Mesenchymal stem cell (in vitro differentiated cells and primary cell): Measurements from ENCODE around the gene GSTO2.

Source experiments
- DNase-seq: peaks from one replicate; pipeline ENCODE4 v3.0.0-alpha.2; 2013
- H2AFZ ChIP-seq: one replicate; pipeline ENCODE4 v1.6.1; 2013; ENCODE audit warnings: low read depth, mild to moderate bottlenecking, control low read depth, inconsistent platforms, low read length, moderate library complexity
- H2AK5ac ChIP-seq: 2 replicates; pipeline ENCODE4 v1.6.1; 2013; ENCODE audit warnings: low read length, moderate library complexity, mild to moderate bottlenecking, inconsistent platforms; ENCODE audit not compliant: severe bottlenecking
- H2BK120ac ChIP-seq: one replicate; pipeline ENCODE4 v1.6.1; 2013; ENCODE audit warnings: low read depth, mild to moderate bottlenecking, inconsistent platforms, low read length, moderate library complexity
- H2BK12ac ChIP-seq, 2 experiments: one replicate each; pipeline ENCODE4 v1.6.1; 2013; ENCODE audit warnings: inconsistent platforms in 2 of 2, low read length in 2 of 2, mild to moderate bottlenecking in 2 of 2, moderate library complexity in 2 of 2, control low read depth in 1 of 2
- H2BK15ac ChIP-seq: one replicate; pipeline ENCODE4 v1.6.1; 2013; ENCODE audit warnings: mild to moderate bottlenecking, low read depth, inconsistent platforms; ENCODE audit not compliant: poor library complexity, severe bottlenecking
- H2BK5ac ChIP-seq: 2 replicates; pipeline ENCODE4 v1.6.1; 2013; ENCODE audit warnings: low read depth, mild to moderate bottlenecking, low read length, control low read depth, inconsistent platforms; ENCODE audit not compliant: poor library complexity, severe bottlenecking
- H3K14ac ChIP-seq, 2 experiments: one replicate each; pipeline ENCODE4 v1.6.1; 2013; ENCODE audit warnings: inconsistent platforms in 2 of 2, low read length in 2 of 2, control low read depth in 1 of 2, mild to moderate bottlenecking in 1 of 2, moderate library complexity in 1 of 2
- H3K18ac ChIP-seq, 2 experiments: one replicate each; pipeline ENCODE4 v1.6.1; 2013; ENCODE audit warnings: inconsistent platforms in 2 of 2, low read length in 2 of 2, control low read depth in 1 of 2, low read depth in 1 of 2, mild to moderate bottlenecking in 1 of 2
- H3K23ac ChIP-seq, 2 experiments: one replicate each; pipeline ENCODE4 v1.6.1; 2013; ENCODE audit warnings: inconsistent platforms in 2 of 2, low read length in 2 of 2, mild to moderate bottlenecking in 2 of 2, moderate library complexity in 2 of 2, control low read depth in 1 of 2
- H3K27ac ChIP-seq: 2 replicates; pipeline ENCODE4 v1.5.1; 2013; ENCODE audit warnings: mild to moderate bottlenecking, moderate library complexity, low read length, control low read depth, inconsistent platforms; ENCODE audit not compliant: poor library complexity, severe bottlenecking
- H3K27me3 ChIP-seq, 2 experiments: 2 replicates each; pipeline versions ENCODE4 v1.6.1 to v1.7.0; 2013; ENCODE audit warnings: low read length in 2 of 2, mild to moderate bottlenecking in 2 of 2, moderate library complexity in 2 of 2, control low read depth in 1 of 2, inconsistent platforms in 1 of 2; ENCODE audit not compliant: control insufficient read depth in 1 of 2, insufficient read depth in 1 of 2
- H3K36me3 ChIP-seq, 2 experiments: 2 replicates each; pipeline versions ENCODE4 v1.6.1 to v1.7.0; 2013; ENCODE audit warnings: low read length in 2 of 2, control low read depth in 1 of 2, inconsistent platforms in 1 of 2, low read depth in 1 of 2, mild to moderate bottlenecking in 1 of 2; ENCODE audit not compliant: insufficient read depth in 2 of 2, control insufficient read depth in 1 of 2
- H3K4ac ChIP-seq, 2 experiments: one replicate each; pipeline ENCODE4 v1.6.1; 2013; ENCODE audit warnings: inconsistent platforms in 2 of 2, low read length in 2 of 2, mild to moderate bottlenecking in 2 of 2, moderate library complexity in 2 of 2, control low read depth in 1 of 2, low read depth in 1 of 2
- H3K4me1 ChIP-seq: 2 replicates; pipeline ENCODE4 v1.6.1; 2013; ENCODE audit warnings: low read depth, low read length, control low read depth; ENCODE audit not compliant: control insufficient read depth, insufficient read depth
- H3K4me2 ChIP-seq: 2 replicates; pipeline ENCODE4 v1.6.1; 2013; ENCODE audit warnings: low read length, mild to moderate bottlenecking, inconsistent platforms; ENCODE audit not compliant: poor library complexity, severe bottlenecking
- H3K4me3 ChIP-seq, 2 experiments: 2 replicates each; pipeline versions ENCODE4 v1.5.1 to v1.7.0; 2013; ENCODE audit warnings: low read length in 2 of 2, mild to moderate bottlenecking in 2 of 2, control low read depth in 1 of 2, low read depth in 1 of 2; ENCODE audit not compliant: insufficient read depth in 1 of 2
- H3K79me1 ChIP-seq: replicated peaks from 2 replicates; pipeline ENCODE4 v1.6.1; 2013; ENCODE audit warnings: mild to moderate bottlenecking, control low read depth, low read length, inconsistent platforms; ENCODE audit not compliant: poor library complexity, severe bottlenecking
- H3K9ac ChIP-seq: 2 replicates; pipeline ENCODE4 v1.7.0; 2013; ENCODE audit warnings: mild to moderate bottlenecking, low read length, moderate library complexity
- H3K9me3 ChIP-seq: 2 replicates; pipeline ENCODE4 v1.7.0; 2013; ENCODE audit warnings: mild to moderate bottlenecking, low read length; ENCODE audit not compliant: control insufficient read depth
- H4K8ac ChIP-seq: one replicate; pipeline ENCODE4 v1.6.1; 2013; ENCODE audit warnings: inconsistent platforms, mild to moderate bottlenecking, low read length, moderate library complexity
- H4K91ac ChIP-seq: one replicate; pipeline ENCODE4 v1.6.1; 2013; ENCODE audit warnings: mild to moderate bottlenecking, low read length, inconsistent platforms
- WGBS: methylation state at CpG from one replicate; pipeline ENCODE4 v1.1.7; 2013; ENCODE audit warnings: mixed read lengths; 5-methylcytosine and 5-hydroxymethylcytosine counted together

Gene GSTO2

DNA sequence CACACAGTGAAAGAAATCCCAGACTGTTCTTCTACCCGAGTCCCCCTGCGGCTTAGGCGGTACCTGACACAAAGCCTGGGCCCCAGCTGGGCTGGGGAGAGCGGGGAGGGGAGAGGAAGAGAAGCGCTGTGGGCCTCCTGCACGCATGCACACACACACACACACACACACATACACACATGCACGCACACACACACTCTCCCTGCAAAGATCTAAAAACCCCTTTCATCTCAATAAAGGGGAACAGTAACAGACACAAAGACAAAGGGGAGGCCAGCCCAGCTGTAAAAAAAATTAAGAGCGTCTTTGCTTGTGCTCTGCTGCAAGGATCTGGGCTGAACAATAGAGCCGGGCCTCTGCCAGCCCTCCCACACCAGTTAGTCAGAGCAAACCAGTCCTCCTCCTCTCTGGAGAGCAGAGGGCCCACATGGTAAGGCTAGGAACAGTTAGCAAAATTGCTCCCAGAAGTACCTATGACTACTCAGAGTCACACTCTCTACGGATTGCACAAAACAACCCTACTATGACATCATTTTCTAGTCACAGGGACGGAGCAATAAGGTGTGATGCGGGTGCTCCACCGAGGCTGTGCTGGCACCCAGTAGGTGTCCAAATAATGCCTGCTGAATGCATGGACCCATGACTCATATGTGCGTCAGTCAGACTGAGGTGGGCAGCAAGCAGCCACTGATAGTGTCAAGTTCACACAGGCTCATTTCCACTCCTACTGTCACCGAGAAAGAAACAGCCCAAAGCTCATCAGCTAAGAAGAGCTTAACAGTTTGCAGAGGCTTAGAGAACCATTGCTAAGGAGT, 60.1 kb downstream of the GSTO2 start:
- Histone ChIP-seq H2AK5ac (peak overlapping the region; percentile 70), H4K91ac (peak overlapping the region; percentile 98), H3K27me3 (no peaks in the 10 kb centered on the region), H2BK12ac (peak overlapping the region; percentile 85 to 88), H2BK5ac (peak overlapping the region; percentile 88), H3K27ac (peak overlapping the region; percentile 98), H2AFZ (peak overlapping the region; percentile 29), H3K36me3 (peaks cover 30 to 42% of the 10 kb centered on the region in 2 experiments), H3K14ac (peak overlapping the region in 1 of 2 experiments; percentile 95), H3K4me3 (peak overlapping the region in 1 of 2 experiments; percentile 70), H3K9me3 (no peaks in the 10 kb centered on the region), H3K4me1 (peaks cover 66% of the 10 kb centered on the region), H2BK15ac (peak overlapping the region; percentile 15), H3K4me2 (peak overlapping the region; percentile 29), H3K23ac (peak overlapping the region in 1 of 2 experiments; percentile 75), H4K8ac (peak overlapping the region; percentile 96), H3K9ac (peak overlapping the region; percentile 97), H2BK120ac (peak overlapping the region; percentile 96), H3K18ac (peak overlapping the region; percentile 88 to 99), H3K4ac (peak overlapping the region; percentile 50 to 95), H3K79me1 (peaks cover 9% of the 10 kb centered on the region)
- DNase-seq, result peak; percentile 95
- WGBS, result 9% methylated on average over 9 of the region's 15 CpGs

DNA sequence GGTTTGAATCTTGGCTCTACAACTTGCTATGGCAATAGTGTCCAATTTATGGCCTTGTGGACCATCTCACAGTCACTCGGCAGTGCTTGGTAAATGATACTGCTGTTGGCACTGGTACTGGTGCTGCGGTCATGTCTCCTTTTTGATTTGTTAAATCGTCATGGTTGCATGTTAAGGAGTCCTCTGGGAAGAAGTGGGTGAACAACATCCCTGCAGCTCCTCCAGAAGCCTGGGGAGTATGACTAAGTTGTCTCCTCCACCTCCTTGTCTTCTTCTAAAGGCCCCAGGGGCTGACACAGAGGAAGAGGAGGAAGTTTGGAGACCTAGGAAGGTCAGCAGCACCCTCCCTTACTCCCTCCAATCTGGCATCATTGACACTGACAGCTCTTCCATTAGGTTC, 60.8 kb downstream of the GSTO2 start:
- Histone ChIP-seq H2BK5ac (peak overlapping the region; percentile 51), H2BK12ac (peak overlapping the region; percentile 60 to 65), H2AFZ (no peak overlapping the region), H3K23ac (no peak overlapping the region), H3K14ac (peak overlapping the region in 1 of 2 experiments; percentile 23), H3K27ac (peak overlapping the region; percentile 98), H3K18ac (peak overlapping the region; percentile 72 to 99), H3K27me3 (no peaks in the 10 kb centered on the region), H3K36me3 (peaks cover 24 to 43% of the 10 kb centered on the region in 2 experiments), H4K8ac (peak overlapping the region; percentile 94), H3K4me2 (no peak overlapping the region), H3K79me1 (peaks cover 5% of the 10 kb centered on the region), H2BK15ac (peak overlapping the region; percentile 82), H3K9me3 (no peaks in the 10 kb centered on the region), H2AK5ac (peak overlapping the region; percentile 63), H3K9ac (peak overlapping the region; percentile 97), H3K4ac (peak overlapping the region; percentile 50 to 95), H4K91ac (peak overlapping the region; percentile 98), H2BK120ac (no peak overlapping the region), H3K4me3 (peak overlapping the region in 1 of 2 experiments; percentile 70), H3K4me1 (peaks cover 66% of the 10 kb centered on the region)
- DNase-seq, result peak; percentile 92
- WGBS, result 35% methylated on average over 3 of the region's 3 CpGs

DNA sequence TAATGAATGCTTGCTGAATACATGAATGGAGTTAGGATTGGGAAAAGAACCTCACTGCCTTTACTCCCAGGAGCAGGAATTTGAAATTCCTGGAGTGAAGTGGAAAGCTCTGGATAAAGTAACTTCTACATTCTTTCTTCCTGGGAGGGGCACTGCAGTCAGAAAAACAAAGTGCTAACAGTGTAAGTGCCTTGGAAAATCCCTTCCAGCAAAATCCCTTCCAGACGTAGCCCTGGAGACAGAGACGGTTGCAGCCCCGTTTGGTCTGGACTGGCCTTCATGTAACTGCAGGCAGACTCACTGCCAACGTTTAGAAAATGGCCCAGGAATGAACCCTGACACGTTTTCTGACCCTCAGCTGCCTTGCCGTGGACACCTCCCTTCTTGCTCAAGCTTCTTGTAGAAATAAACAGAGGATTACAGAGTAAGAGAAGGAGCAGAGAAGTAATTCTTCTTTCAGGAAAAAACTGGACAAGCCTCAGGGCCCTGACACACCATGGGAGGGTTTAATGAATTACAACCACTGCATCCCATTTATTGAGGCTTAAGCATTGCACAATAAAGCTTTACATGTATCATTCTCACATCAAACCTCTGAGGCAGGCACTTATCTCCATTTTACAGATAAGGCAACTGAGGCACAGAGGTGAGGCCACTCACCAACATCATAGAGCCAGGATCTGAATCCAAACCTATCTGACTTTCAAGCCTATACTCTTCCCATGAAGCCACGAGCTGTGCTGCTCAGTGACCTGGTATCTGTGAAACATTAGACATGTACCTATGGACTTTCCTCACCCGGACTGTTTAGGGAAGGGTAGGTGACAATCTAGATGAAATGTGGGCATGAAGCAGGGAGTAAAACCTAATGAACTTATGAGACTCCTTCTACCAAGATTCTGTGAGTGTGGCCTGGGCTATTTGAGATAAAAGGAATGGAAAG, 61.5 kb downstream of the GSTO2 start:
- H2BK12ac ChIP-seq, result peak overlapping the region; percentile 86 to 98
- H3K14ac ChIP-seq, result peak overlapping the region in 1 of 2 experiments; percentile 37
- H3K18ac ChIP-seq, result peak overlapping the region; percentile 85 to 88
- WGBS, result 31% methylated on average over 5 of the region's 8 CpGs
- peak overlapping the region in 1 of 2 experiments; percentile 70 for H3K4me3 ChIP-seq
- H2BK5ac ChIP-seq, result peak overlapping the region; percentile 68
- H3K4me1 ChIP-seq, result peaks cover 69% of the 10 kb centered on the region
- peaks cover 21 to 43% of the 10 kb centered on the region in 2 experiments for H3K36me3 ChIP-seq
- peak overlapping the region; percentile 97 for H3K9ac ChIP-seq
- peak overlapping the region; percentile 90 for H2BK15ac ChIP-seq
- peak overlapping the region; percentile 98 for H3K27ac ChIP-seq
- peak overlapping the region; percentile 30 to 73 for H3K4ac ChIP-seq
- no peak overlapping the region for H2AFZ ChIP-seq
- no peak overlapping the region for H3K4me2 ChIP-seq
- H2BK120ac ChIP-seq, result peak overlapping the region; percentile 23
- H3K27me3 ChIP-seq, result no peaks in the 10 kb centered on the region
- peak overlapping the region; percentile 16 for H2AK5ac ChIP-seq
- H3K9me3 ChIP-seq, result no peaks in the 10 kb centered on the region
- H4K8ac ChIP-seq, result no peak overlapping the region
- no peak overlapping the region for H3K23ac ChIP-seq
- H3K79me1 ChIP-seq, result no peaks in the 10 kb centered on the region
- peak overlapping the region; percentile 70 for H4K91ac ChIP-seq
- DNase-seq, result peak; percentile 98
